ENCODE measurements around the gene NXPE4.
"Not testable (repeated sequence)": the region's sequence is repeated elsewhere in the genome, so short reads cannot be mapped to it uniquely, and the experiment has no call there.

Gene NXPE4

GRCh38 chr11:114610550-114610949, 15.0 kb upstream of the NXPE4 start:
- no peak for DNase-seq

- DNase-seq = no peak
These were observed 13.8 kb upstream of the NXPE4 start for GRCh38 chr11:114609429-114609828.

GRCh38 chr11:114608605-114609004, 13.0 kb upstream of the NXPE4 start:
- not testable (repeated sequence) for DNase-seq

- DNase-seq = no peak
These were observed 12.3 kb upstream of the NXPE4 start for GRCh38 chr11:114607753-114608459.

- DNase-seq = not testable (repeated sequence)
These were observed 11.2 kb upstream of the NXPE4 start for GRCh38 chr11:114606802-114607075.

GRCh38 chr11:114606003-114606801, 10.6 kb upstream of the NXPE4 start:
- no peak for DNase-seq

GRCh38 chr11:114605370-114605769, 9.8 kb upstream of the NXPE4 start:
- no peak for DNase-seq

- no peak for DNase-seq
These were observed 9.3 kb upstream of the NXPE4 start for GRCh38 chr11:114604886-114605285.

- no peak for DNase-seq
These were observed 8.7 kb upstream of the NXPE4 start for GRCh38 chr11:114604179-114604813.

- DNase-seq = not testable (repeated sequence)
These were observed 7.6 kb upstream of the NXPE4 start for GRCh38 chr11:114603151-114603550.

GRCh38 chr11:114598461-114598860, 2.9 kb upstream of the NXPE4 start:
- no peak for DNase-seq

- no peak for DNase-seq
These were observed 761 bp upstream of the NXPE4 start for GRCh38 chr11:114596175-114596919.

GRCh38 chr11:114594703-114595102, 883 bp downstream of the NXPE4 start:
- no peak for DNase-seq

GRCh38 chr11:114587398-114587953, 8.1 kb downstream of the NXPE4 start:
- DNase-seq = no peak

- no peak for DNase-seq
These were observed 8.8 kb downstream of the NXPE4 start for GRCh38 chr11:114586797-114587196.

- DNase-seq = no peak
These were observed 23.9 kb downstream of the NXPE4 start for GRCh38 chr11:114571712-114572111.

- DNase-seq = no peak
These were observed 25.8 kb downstream of the NXPE4 start for GRCh38 chr11:114569801-114570200.

- DNase-seq = no peak
These were observed 29.3 kb downstream of the NXPE4 start for GRCh38 chr11:114566276-114566675.

GRCh38 chr11:114564831-114565230, 30.8 kb downstream of the NXPE4 start:
- DNase-seq = no peak

GRCh38 chr11:114563077-114563476, 32.5 kb downstream of the NXPE4 start:
- DNase-seq = no peak

GRCh38 chr11:114562166-114562916, 33.2 kb downstream of the NXPE4 start:
- no peak for DNase-seq
